Measurements from ENCODE around the gene NXPH2.

NXPH2 gene
- long read RNA-seq, donor 1 = 0 reads
- long read RNA-seq, donor 2, partial matches to known transcripts = 0 of 1 reads
- long read RNA-seq, donor 2, other reads (novel, unspliced or antisense) = 0 of 1 reads
- long read RNA-seq, donor 3, partial matches to known transcripts = 0 of 1 reads
- long read RNA-seq, donor 3, other reads (novel, unspliced or antisense) = 0 of 1 reads
- long read RNA-seq, donor 4, transcript NXPH2-201 (2 exons, 1,052 nt) = major isoform, 5 of 5 reads
- long read RNA-seq, donor 4, partial matches to known transcripts = 0 of 5 reads
- long read RNA-seq, donor 4, other reads (novel, unspliced or antisense) = 0 of 5 reads
- long read RNA-seq, donor 5, partial matches to known transcripts = 0 of 1 reads
- long read RNA-seq, donor 5, other reads (novel, unspliced or antisense) = 0 of 1 reads
- long read RNA-seq, donor 6, partial matches to known transcripts = 0 of 4 reads
- long read RNA-seq, donor 6, other reads (novel, unspliced or antisense) = 0 of 4 reads
- long read RNA-seq, donor 7, transcript NXPH2-201 (2 exons, 1,052 nt) = major isoform, 5 of 5 reads
- long read RNA-seq, donor 7, partial matches to known transcripts = 0 of 5 reads
- long read RNA-seq, donor 7, other reads (novel, unspliced or antisense) = 0 of 5 reads
- long read RNA-seq, donor 8, partial matches to known transcripts = 0 of 2 reads
- long read RNA-seq, donor 8, other reads (novel, unspliced or antisense) = 0 of 2 reads

DNA sequence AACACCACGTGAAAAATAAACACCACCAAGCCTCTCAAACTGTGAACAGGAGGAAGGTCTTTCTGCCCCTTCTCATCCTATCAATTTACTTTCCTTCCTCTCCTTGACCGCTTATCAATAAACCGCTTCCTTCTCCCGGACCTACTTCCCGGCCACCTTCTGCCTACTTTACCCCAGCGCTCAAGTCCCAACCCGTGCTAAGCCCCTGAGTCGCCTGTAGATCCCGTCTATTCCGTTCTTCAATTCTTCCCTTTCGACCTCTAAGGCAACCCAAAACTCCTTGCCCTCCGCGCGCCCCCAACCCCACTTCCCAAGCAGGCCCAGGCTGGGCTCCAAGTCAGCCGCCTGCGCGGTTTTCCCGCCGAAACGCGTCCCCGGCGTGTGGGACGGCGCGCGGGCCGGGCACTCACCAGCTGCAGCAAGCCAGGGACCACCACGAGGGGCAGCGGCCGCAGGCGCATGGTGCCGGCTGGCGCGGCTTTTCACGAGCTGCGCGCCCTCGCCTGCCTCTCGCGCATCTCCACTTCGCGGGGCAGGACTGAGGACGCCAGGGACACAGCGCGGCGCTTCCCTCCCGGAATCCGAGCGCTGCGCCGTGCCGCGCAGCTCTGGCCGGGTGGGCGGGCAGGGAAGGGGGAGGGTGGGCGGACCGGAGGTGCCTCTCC, at the start of gene NXPH2:
Gene NXPH2, minus strand, starts transcription at position 610 of the 665 bp plus-strand sequence. Its CDS starts 149 bp downstream, at position 461.
- DNase-seq = peak; percentile 81

DNA sequence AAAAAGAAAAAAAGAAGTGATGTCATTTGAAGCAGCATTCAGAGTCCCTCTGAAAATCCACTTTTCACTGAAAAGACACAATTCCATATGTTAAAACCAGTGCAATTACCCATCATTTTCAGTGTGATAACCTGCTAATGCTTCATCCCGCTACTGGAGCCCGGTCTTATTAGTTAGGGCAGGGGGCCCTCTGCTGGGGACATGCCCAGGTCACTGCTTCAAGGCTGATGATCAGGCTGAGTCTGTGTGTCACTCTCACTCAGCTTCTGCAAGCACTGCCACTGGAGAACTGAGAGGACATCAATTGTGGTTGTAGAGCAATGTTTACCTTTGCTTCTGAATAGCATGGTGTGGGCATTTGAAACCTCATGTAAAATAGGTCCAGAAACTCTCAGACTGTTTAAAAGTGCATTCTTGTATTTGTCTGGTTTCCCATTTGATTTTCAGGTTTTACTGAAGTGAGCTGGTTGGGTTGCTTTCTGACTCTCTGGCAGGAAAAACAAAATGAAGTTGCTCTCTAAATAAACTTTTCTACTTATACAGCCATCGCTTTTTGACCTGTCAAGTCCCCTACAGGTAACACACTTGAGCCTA, 49.2 kb upstream of the NXPH2 start:
- no peak for DNase-seq

DNA sequence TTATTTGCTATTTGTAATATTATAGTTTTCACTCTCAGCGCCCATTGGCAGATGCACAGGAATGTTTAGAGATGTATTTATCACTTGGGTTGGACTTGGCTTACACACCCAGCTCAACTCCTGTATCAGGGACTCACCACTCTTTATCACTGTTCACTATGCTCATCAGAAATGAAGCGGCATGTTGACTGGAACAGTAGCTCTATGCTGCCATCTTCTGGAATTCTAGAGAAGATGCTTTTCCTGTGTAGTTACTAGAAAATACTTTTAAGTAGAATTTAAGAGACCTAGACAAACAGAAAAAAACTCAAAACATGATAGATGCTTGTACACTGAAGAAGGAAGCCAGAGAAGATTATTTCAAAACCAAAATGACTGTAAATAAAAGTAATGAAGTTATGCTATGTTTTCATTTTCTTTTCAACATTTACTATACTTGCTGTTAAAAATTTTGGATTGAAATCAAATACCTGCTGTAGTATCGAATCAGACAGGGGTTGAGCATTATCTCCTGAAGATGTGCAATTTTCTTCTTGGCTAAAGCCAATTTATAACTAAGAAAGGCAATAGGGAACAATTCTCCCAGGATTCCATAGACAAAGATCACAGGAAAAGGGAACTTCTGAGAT, 47.4 kb upstream of the NXPH2 start:
- no peak for DNase-seq

GRCh38 chr2:138823666-138824065, 43.5 kb upstream of the NXPH2 start:
- no peak for DNase-seq

- no peak for DNase-seq
Measured at GRCh38 chr2:138819964-138820363, 39.8 kb upstream of the NXPH2 start.

DNA sequence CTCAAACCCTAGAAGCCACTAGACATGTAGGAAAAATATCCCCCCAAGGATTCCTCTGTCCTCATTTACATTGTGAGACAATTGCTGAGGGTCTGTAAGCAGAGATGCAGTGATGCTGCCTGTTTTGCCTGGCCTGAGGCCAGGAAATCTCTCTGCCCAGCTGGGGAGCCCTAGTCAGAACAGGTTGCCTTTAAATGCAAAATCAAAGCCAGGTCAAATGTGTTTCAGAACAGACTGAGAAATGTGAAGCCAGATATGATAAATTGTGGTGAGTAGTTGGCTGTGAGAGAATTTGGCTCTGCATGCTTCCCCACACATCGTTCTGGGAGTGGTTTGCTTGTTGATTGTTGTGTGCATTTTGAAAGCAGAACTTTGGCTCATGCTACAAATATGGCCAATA, 38.4 kb upstream of the NXPH2 start:
- DNase-seq = no peak

DNA sequence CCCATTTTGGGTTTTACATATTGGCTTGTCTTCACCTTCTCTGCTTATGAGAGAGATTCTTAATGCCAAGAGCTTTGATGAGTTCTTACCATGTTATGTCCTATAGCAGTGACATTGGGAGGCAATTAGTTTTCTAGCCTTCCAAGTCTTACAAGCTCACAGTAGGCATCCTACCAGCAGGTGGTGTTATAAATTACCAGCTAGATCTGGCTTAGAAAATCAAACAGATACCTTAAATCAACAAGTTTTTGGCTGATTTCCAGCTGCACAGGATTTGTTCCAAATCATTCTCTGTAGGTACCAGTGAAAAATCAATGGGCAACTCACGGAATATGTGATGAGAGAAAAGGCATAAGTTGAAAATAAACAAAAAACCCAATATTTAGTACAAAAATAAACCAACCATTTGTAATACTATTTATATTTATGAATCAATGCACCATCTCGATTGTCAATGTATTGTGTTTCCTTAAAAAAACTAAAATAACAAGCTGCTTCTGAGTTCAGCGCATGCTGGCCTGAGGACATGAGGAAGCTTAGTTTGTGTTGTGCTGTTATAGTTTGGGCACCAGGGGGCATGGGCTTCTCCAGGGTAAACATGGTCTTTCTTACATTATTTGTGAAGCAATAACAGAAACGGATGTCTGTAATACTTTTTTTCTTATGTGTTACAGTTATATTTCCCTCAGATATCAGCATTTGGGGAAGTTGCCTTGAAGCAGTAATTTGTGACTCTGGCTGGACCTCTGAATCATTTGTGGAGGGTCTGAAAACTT, 34.1 kb upstream of the NXPH2 start:
- no peak for DNase-seq

GRCh38 chr2:138811431-138811830, 31.2 kb upstream of the NXPH2 start:
- DNase-seq = no peak

GRCh38 chr2:138794724-138795123, 14.5 kb upstream of the NXPH2 start:
- DNase-seq = no peak

DNA sequence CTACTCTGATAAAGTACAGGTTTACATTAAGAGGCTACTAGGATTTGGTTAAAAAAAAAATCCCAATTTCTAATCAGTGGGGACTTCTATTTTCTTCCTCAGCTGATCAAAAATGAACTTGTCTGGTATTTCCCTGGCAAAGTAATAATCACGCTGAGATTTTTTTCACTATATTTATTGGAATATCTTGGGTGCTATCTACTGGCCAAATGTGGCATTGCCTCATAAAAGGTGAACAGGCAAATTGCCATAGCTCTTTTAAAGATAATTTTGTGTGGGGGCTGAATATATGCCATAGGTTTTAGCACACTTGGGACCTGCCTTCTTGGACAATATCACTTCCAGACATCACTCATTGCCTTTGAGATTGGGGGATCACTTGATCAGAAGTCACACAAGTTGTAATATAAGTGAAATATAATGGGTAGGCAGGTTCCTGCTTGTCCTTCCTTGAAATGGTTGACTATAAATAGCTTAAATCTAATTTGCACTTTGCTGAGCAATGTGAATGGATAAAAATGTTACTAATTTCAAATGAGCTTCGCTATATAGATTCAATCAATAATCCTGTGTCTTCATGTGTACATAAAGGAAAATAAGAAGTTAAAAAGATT, 7.0 kb upstream of the NXPH2 start:
- peak; percentile 14 for DNase-seq

- no peak for DNase-seq
Measured at GRCh38 chr2:138782383-138782782, 2.2 kb upstream of the NXPH2 start.

GRCh38 chr2:138780908-138781307, 718 bp upstream of the NXPH2 start:
- peak; percentile 24 for DNase-seq

- peak; percentile 64 for DNase-seq
Measured at GRCh38 chr2:138780446-138780880, 273 bp upstream of the NXPH2 start.

DNA sequence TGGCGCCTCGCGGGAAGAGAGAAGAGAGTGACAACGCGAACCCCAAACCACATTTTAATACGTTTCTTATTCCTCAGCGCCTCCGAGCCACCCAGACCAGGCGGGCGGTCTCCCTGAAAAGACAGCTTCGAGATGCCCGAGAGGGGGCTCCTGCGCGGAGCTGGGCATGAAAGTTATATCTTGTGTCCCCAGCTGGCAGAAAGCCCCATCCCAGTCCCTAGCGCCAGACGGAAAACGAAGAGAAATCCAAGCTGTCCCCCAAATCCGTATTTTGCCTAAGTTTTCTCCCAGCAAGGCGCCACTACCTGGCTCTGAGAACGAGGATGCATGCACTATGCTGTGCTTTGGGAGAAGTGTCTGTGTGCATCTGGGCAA, 797 bp downstream of the NXPH2 start:
- no peak for DNase-seq

DNA sequence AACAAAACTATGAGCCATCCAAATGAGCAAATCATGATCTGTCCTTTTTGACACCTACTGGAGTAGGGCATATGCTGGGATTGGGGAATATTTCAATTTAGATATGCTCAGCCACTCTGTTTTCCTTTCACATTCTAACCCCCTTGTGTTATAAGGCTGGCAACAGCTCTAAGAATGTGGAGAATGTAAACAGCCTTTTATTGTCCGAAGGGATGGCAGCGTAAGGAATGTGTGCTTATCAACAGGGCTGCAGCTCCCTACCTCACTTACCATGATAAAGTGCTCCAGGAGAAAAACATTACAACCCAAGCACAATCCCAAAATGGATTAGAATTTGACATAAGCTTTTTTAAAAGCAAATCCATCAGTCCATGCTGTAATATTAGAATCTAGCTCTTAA, 2.2 kb downstream of the NXPH2 start:
- DNase-seq = peak; percentile 21

- no peak for DNase-seq
Measured at GRCh38 chr2:138775736-138776135, 4.5 kb downstream of the NXPH2 start.

DNA sequence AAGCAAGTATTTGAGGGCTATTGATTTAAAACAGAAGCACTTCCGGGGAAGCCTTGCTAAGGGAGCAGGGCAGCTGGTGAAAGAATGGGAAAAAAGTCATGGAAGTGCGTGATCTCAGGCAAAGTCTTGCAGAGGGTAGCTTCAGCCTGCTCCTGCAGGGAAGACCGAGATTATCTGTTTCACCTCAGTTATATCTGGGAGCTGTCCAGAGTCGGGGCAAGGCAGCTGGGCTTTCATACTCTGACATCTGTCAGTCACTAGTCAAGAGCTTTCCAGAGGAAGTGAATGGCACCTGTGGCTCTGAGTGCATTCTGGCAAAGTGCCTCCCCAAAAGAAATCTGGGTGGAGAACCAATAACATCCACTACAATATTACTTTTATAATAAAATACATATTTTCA, 8.7 kb downstream of the NXPH2 start:
- DNase-seq = no peak

- no peak for DNase-seq
Measured at GRCh38 chr2:138767101-138767500, 13.1 kb downstream of the NXPH2 start.

- DNase-seq = no peak
Measured at GRCh38 chr2:138766464-138766863, 13.7 kb downstream of the NXPH2 start.

DNA sequence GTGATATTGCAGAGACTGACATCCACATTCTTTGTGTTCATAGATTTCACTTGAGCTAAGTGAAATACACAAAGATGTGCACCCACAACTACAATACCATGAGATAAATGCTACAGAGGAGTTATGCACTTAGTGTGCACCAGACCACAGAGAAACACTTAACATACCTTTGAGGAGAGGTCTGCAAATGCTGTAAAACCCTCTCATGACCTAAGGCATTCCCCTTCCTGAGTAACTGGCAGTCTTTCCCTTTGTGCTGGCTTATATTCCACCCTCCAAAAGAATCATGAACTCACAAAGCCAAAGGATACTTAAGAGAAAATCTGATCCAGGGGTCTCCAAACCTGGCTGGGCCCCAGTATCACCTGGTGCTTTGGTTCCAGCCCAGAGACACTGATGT, 16.2 kb downstream of the NXPH2 start:
- DNase-seq = no peak

DNA sequence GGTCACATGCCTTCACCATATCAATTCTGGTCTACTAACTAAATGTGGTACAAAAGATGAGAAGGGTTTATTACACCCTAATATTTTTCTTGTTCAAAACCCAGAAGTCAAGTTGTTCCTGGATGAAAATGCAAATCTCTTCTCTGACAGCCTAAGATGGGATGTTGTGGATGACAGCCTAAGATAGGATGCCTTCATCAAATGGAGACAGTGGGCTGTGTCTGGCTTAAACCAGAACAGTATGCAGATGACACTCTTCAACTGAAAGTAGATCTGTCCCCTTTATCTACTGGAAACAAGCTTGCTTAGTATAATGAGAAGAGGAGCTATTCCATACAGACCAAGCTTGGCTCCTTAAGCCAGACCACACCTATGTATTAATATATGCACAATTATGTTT, 17.7 kb downstream of the NXPH2 start:
- DNase-seq = no peak
